TTC549 (cell line): ENCODE measurements around the gene TTC28.

Experiments used
- FAIRE-seq: peaks from 2 replicates; lab custom pipeline; 2012; peaks lifted over from hg19 to GRCh38; lab: Jason Lieb, UNC

Gene TTC28

DNA sequence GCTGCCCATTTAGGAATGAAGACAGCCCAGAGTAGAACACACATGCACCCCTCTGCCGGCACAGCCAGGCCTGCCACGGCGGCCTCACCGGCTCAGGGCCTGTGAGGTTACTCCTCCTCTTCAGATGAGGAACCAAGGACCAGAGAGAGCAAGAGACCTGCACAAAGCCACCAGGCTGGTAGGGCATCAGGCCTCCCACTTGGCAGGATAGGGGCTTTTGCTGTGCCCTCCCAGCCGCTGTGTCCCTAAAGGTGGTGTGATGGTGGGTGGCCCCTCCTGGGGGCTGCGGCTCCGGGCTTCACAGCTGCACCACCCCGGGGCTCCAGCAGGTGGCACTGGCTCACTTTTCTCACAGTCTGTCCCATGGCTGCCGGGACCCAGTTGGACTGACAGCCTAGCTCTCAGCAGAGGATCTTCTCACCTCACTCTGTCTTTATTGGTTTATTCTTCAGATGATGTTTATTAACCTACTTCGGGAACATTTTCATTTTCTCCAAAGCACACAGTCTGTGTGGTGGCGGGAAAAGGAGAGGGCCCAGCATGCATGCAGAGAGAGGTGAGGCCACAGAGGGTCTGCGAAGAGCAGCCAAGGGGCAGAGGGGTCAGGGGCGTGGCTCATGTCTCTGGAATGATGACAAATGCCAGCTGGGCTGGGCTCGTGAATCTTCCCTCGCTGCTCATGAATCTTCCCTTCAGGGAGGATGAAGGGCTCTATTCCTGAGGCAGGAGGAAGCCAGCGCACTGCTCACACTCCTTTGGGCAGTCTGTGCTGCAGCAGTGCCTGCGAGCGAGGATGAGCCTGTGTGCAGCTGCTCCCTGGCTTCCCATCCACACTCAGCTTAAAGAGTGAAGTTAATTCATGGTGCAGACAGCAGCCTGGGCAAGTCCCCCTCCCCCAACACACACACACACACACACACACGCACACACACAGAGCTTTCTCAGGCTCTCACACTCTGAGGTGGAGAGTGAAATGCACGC is 659.5 kb downstream of the TTC28 start:
- FAIRE-seq, result no peak

GRCh38 chr22:28019360-28019759 is 660.3 kb downstream of the TTC28 start:
- no peak for FAIRE-seq

- no peak for FAIRE-seq
These were observed 661.1 kb downstream of the TTC28 start for GRCh38 chr22:28018461-28018927.

GRCh38 chr22:28017859-28018258 is 661.8 kb downstream of the TTC28 start:
- no peak for FAIRE-seq

DNA sequence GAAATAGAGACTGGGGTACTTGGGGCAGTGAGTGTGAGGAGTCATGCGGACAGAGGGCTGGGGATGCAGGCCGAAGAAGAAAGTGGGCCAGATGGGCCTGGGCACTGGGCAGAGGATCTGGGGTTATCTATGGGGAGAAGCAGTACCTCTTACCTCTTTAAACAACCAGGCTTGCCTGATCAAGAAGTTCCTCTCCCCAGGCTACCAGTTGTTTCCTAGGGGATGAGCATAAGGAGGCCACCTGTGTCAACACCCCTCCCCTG is 662.2 kb downstream of the TTC28 start:
- no peak for FAIRE-seq

DNA sequence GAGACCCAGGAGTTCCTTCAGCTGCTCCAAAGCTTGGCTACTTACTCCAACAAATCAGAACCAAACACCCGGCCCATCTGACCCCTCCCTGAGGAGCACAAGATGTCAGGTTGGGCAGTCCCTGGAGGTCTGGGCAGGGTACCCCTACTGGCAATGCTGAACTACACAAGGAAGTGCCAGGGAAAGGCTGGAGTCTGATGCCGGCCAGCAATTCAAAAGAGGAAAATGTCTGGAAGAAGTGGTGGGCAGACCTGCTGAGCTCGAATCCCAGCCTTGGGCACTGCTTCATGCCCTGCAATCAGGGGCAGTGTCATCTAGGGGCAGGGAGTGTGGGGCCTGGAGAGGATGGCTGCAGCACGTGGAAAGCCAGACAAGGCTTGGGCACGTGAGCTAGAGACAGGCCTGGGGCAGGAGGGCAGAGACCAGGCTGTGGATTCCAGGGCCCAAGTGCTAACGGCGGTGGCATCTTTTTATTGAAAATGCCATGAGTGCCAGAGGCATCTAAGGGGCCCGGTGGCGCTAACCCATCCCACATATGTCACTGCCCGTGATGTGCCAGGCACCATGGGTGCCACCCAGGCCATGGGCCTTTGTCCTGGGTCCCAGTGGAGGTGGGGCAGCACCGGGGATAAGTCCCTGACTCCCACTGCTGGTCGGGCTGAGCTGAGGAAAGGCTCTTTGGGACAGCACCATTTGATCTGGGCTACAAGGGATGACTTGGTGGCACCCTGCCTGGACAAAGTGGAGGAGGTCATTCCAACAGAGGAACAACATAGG is 662.7 kb downstream of the TTC28 start:
- FAIRE-seq, result no peak

- no peak for FAIRE-seq
These were observed 663.7 kb downstream of the TTC28 start for GRCh38 chr22:28015676-28016601.

- no peak for FAIRE-seq
These were observed 664.6 kb downstream of the TTC28 start for GRCh38 chr22:28015046-28015425.

DNA sequence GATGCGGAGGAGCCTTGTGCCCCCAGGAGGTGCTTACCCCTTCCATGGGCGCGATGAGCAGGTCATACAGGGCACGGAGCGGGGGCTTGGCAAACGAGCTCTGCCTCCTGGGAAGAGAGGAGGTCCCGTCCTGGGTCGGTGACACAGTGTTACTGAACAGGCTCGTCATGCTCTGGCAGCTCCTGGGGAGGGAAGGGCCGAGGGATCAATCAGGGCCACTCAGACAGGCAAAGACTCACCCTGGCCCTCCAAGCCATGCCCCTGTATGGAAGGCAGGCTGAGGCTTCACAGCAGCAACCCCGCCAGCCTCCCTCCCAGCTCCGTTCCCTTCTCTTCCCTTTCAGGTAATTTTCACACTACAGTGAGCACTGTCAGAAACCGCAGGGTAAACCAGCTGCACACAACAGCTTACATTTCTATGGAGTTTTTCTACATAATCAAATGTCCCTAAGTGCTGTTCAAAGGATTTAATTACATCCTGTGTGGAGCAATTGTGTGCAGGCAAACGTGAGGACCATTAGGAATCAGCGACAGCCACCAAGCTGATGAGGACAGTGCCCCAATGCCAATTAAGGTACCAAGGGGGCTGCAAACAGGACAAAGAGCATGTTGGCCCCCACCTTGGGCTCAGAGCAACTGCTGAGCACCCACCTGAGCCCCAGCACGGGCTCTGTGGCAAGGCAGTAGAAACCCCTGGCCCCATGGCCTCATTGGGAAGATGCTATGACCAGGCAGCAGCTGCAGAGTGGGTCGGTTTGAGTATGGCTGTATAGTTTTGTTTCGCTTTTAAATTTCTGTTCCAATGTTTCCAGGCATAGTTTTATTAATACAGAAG is 665.2 kb downstream of the TTC28 start:
- no peak for FAIRE-seq

GRCh38 chr22:28013611-28014010 is 666.0 kb downstream of the TTC28 start:
- FAIRE-seq, result no peak

GRCh38 chr22:28012832-28013460 is 666.7 kb downstream of the TTC28 start:
- no peak for FAIRE-seq

GRCh38 chr22:28009272-28009827 is 670.3 kb downstream of the TTC28 start:
- no peak for FAIRE-seq

DNA sequence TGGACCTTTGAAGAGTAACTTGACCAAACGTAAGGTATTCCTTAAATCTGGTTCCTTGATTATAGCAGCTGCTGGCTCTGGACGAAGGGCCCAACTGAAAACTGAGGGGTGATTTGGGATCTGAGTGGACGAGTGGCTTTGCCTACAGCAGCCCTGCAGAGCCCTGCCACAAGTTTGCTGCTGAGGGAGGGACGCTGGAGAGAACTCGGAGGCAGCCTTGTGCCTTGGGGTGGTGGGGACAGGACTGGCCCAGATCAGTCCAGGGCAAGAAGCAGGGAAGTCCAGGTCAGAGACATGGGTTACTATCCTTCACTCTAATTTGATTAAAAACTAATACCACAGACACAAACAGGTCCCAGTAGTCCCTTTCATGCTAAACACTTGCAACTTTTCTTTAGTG is 671.0 kb downstream of the TTC28 start:
- no peak for FAIRE-seq

GRCh38 chr22:28008056-28008455 is 671.6 kb downstream of the TTC28 start:
- no peak for FAIRE-seq

DNA sequence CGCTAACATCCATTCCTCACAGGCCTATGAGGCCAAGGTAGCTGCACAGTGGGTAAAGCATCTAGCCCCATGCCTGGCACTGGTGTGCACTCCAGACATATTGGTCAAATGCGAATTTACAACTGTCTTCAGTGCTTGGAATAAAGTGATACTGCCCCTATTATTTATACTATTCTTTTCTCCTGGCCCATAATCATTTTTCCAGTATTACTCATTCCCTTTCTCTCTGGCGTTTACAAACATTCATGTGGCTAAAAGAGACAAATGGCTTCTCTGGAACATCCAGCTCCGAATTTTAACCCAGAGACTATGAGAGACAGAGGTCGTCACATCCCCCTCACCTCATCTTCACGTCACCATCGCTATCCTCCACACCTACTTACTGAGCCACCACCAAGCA is 673.4 kb downstream of the TTC28 start:
- FAIRE-seq, result no peak

GRCh38 chr22:28005513-28005912 is 674.1 kb downstream of the TTC28 start:
- no peak for FAIRE-seq

DNA sequence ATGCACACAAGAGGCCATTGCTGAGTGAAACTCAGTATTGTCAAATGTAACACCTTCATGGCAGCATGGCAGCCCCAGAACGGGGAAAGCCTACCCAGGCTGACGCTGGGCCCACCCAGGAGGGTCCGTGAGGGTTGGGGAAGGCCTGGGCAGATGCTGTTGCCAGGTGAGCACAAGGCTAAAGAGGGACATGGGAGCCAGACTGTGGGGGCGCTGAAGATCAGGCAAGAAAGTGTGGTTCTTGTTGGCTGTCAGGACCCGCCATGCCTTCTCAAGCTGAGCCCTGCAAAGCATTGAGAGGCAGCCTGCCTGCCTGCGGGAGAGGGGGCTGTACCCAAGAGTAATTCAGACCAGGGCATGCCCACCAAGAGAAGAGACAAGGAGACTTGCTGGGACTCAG is 675.6 kb downstream of the TTC28 start:
- no peak for FAIRE-seq

DNA sequence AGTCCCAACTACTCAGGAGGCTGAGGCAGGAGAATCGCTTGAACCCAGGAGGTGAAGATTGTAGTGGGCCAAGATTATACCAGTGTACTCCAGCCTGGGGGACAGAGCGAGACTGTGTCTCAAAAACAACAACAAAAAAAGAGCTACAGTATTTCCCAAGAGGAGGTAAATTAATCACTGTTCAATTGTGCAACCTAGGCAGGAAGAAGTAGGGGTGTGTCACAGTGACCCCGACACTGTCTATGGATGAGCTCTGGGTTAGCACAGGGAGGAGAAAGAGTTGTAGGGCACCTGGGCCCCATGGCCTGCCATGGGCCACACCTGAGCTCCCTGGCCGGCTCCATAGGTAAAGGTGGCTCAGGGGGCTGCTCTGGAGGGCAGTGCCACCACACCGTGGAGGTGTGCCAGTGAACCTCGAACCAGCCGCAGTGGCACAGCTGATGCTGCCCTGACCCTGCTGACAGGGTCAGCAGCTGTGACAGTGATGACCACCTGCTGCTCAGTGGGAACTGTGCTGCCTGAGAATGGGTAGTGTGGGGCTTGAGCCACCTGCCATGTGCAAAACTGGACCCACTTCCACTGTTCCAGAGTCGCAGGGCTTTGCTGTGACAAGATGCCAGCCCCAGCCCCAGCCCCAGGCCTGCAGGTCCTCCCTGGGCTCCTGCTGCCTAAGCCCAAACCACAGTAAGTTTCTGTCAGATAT is 676.6 kb downstream of the TTC28 start:
- FAIRE-seq, result no peak

DNA sequence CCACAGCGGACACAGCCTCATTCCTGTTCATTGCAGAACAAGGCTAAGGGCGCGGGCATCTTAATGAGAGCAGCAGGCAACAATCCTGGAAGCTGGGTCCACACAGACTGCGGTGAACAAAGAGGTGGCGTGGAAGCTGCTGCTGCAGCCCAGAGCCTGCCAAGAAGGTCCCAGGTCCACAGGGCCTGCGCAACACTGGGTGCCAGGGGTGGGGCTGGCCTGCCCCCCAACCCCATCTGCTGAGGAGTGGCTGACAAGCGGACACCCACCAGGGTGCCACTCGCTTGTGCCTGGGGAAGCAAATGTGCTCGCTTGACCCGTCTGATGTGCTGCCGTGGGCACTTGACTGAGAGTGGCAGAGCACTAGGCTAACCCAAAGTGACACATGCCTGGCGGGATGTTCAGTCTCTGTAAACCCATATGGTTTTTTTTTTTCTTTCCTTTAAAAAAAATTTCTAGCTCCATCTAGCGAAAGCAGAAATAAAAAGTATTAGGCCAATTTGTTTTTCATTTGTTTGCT is 677.4 kb downstream of the TTC28 start:
- no peak for FAIRE-seq
